K562 (cell line): ENCODE results near the gene PRR9. TPM values are rescaled to one million over a fixed set of nuclear protein-coding genes. Genes with fewer than 3 reads are reported as not detected.

Source experiments
- ATAC-seq: fragments of 200-7000 bp; cut with Tn5 transposase; 3 replicates; pipeline ENCODE4 v1.9.1; 2020; ENCODE audit warnings: moderate library complexity
- BruUV-seq: library from RNA; stranded (reverse); fragments of 400-500 nt; replicated peaks from 2 replicates; lab custom pipeline; 2021; lab: Mats Ljungman, UMichigan
- CTCF ChIA-PET: fragments of 300-600 bp; formaldehyde crosslinking; extraction: SDS; loops from one replicate; lab custom pipeline; 2021; ENCODE audit warnings: low intra/inter-chr PET ratio; lab: Yijun Ruan, JAX
- POLR2A ChIA-PET: fragments of 300-600, 350-650 bp; sonication (Branson Sonifier 250); formaldehyde crosslinking; extraction: SDS; loops from one replicate; lab custom pipeline; 2021; ENCODE audit warnings: antibody characterized with exemption, inconsistent platforms; lab: Yijun Ruan, JAX
- DNase-seq, 4 experiments: peaks; one replicate each; pipeline versions ENCODE4 v3.0.0 to v3.0.0-alpha.2; 2011 to 2018; ENCODE audit warnings: low spot score in 3 of 4, mixed read lengths in 3 of 4; ENCODE audit errors: extremely low read depth in 1 of 4
- FAIRE-seq: peaks from 2 replicates; lab custom pipeline; 2011; peaks lifted over from hg19 to GRCh38; lab: Jason Lieb, UNC
- H2AFZ ChIP-seq: 2 replicates; pipeline ENCODE4 v1.6.0; 2011; ENCODE audit warnings: low read depth, low read length, control low read depth, inconsistent platforms
- H3K27ac ChIP-seq: fragments of 200-600 bp; 3 replicates; pipeline ENCODE4 v1.8.0; 2011; ENCODE audit warnings: low read depth, mild to moderate bottlenecking, control low read depth, inconsistent platforms, low read length, moderate library complexity, mixed read lengths; ENCODE audit errors: extremely low read depth
- H3K27me3 ChIP-seq, 2 experiments: fragments of 300-600 bp in 1 of 2; 2 replicates in 1 of 2; 3 replicates in 1 of 2; pipeline versions ENCODE4 v1.6.0 to v1.8.0; 2011; ENCODE audit warnings: inconsistent platforms in 2 of 2, low read length in 2 of 2, mild to moderate bottlenecking in 1 of 2, mixed read lengths in 1 of 2, moderate library complexity in 1 of 2; ENCODE audit not compliant: control insufficient read depth in 2 of 2, insufficient read depth in 2 of 2
- H3K36me3 ChIP-seq: fragments of 300-600 bp; 3 replicates; pipeline ENCODE4 v1.8.0; 2011; ENCODE audit warnings: mild to moderate bottlenecking, low read length, inconsistent platforms; ENCODE audit not compliant: control insufficient read depth, insufficient read depth
- H3K4me1 ChIP-seq, 2 experiments: fragments of 200-600 bp in 1 of 2; replicated peaks in 1 of 2; 2 replicates in 1 of 2; 3 replicates in 1 of 2; pipeline versions ENCODE4 v1.5.1 to v1.8.0; 2011; ENCODE audit warnings: inconsistent platforms in 2 of 2, low read length in 2 of 2, mild to moderate bottlenecking in 1 of 2, mixed read lengths in 1 of 2, moderate library complexity in 1 of 2; ENCODE audit not compliant: control insufficient read depth in 2 of 2, insufficient read depth in 2 of 2
- H3K4me2 ChIP-seq: 2 replicates; pipeline ENCODE4 v1.6.1; 2011; ENCODE audit warnings: low read length, control low read depth, inconsistent platforms, mixed read lengths; ENCODE audit not compliant: insufficient read depth
- H3K4me3 ChIP-seq: fragments of 200-600 bp; sonication (generic), shearing (Covaris generic); 2 replicates; pipeline ENCODE4 v1.5.1; 2016; ENCODE audit warnings: control low read depth, inconsistent platforms
- H3K79me2 ChIP-seq: fragments of 200-600 bp; 3 replicates; pipeline ENCODE4 v1.8.0; 2011; ENCODE audit warnings: low read length, inconsistent platforms; ENCODE audit not compliant: control insufficient read depth, insufficient read depth
- H3K9ac ChIP-seq, 2 experiments: 2 replicates each; pipeline versions ENCODE4 v1.6.0 to v1.6.1; 2011; ENCODE audit warnings: low read depth in 2 of 2, low read length in 2 of 2, control low read depth in 1 of 2, inconsistent platforms in 1 of 2, mild to moderate bottlenecking in 1 of 2, mixed read lengths in 1 of 2; ENCODE audit not compliant: insufficient read depth in 1 of 2
- H3K9me1 ChIP-seq: one replicate; pipeline ENCODE4 v1.6.0; 2011; ENCODE audit warnings: inconsistent platforms, mild to moderate bottlenecking, low read length, moderate library complexity; ENCODE audit not compliant: control insufficient read depth, insufficient read depth
- H3K9me3 ChIP-seq: replicated peaks from 2 replicates; pipeline ENCODE4 v1.5.1; 2011; ENCODE audit warnings: low read depth, low read length, inconsistent platforms; ENCODE audit not compliant: control insufficient read depth, insufficient read depth
- H4K20me1 ChIP-seq: replicated peaks from 2 replicates; pipeline ENCODE4 v1.6.1; 2011; ENCODE audit warnings: low read length, inconsistent platforms, mixed read lengths; ENCODE audit not compliant: control insufficient read depth, insufficient read depth
- AFF4 ChIP-seq: sonication (generic); formaldehyde crosslinking; IDR thresholded peaks from 2 replicates; pipeline ENCODE4 v1.8.0; 2023; ENCODE audit warnings: mild to moderate bottlenecking, missing genetic modification reagents
- CREB3L1 ChIP-seq: fragments of 450-650 bp; IDR thresholded peaks from 2 replicates; pipeline ENCODE4 v1.6.1; 2014; ENCODE audit warnings: low read depth, mild to moderate bottlenecking, moderate library complexity, borderline replicate concordance
- FOXP1 ChIP-seq: sonication (generic); formaldehyde crosslinking; IDR thresholded peaks from 2 replicates; pipeline ENCODE4 v1.8.0; 2022; ENCODE audit warnings: mild to moderate bottlenecking, missing genetic modification reagents
- RERE ChIP-seq: sonication (generic); formaldehyde crosslinking; IDR thresholded peaks from 2 replicates; pipeline ENCODE4 v1.8.0; 2023; ENCODE audit warnings: missing genetic modification reagents, mild to moderate bottlenecking, borderline replicate concordance
- SNIP1 ChIP-seq: fragments of 450-650 bp; IDR thresholded peaks from 2 replicates; pipeline ENCODE4 v1.7.1; 2017; ENCODE audit warnings: low read depth, mild to moderate bottlenecking
- STAT5B ChIP-seq: fragments of 250-450 bp; sonication (Bioruptor Pico); IDR thresholded peaks from 2 replicates; pipeline ENCODE4 v1.8.0; 2021; ENCODE audit warnings: mild to moderate bottlenecking, inconsistent platforms
- ZSCAN32 ChIP-seq: fragments of 450-650 bp; formaldehyde crosslinking; IDR thresholded peaks from 2 replicates; pipeline ENCODE4 v1.4.0; 2020; ENCODE audit warnings: mild to moderate bottlenecking, moderate library complexity
- WGBS: fragments of 100-300 bp; shearing (Covaris generic); methylation state at CpG from one replicate; pipeline ENCODE4 v1.1.6; 2016; ENCODE audit warnings: low coverage, mixed read lengths; ENCODE audit not compliant: insufficient coverage; ENCODE audit errors: missing lambda C conversion rate; 5-methylcytosine and 5-hydroxymethylcytosine counted together
- in situ Hi-C: fragments of 300-500 bp; cut with MboI; formaldehyde crosslinking; loops from 4 replicates; pipeline ENCODE4 v1.15.0; 2018; ENCODE audit warnings: inconsistent platforms, mixed read lengths
- intact Hi-C: fragments of 100-400 bp; cut with micrococcal nuclease; formaldehyde crosslinking; loops from 2 replicates; pipeline ENCODE4 v1.14.2; 2022
- polyA plus RNA-seq, 8 experiments: library from polyadenylated mRNA; depleted of rRNA in 4 of 8; stranded (reverse) in 5 of 8; unstranded in 3 of 8; fragments of >200 nt; fragmentation: Nextera tagmentation in 2 of 8; fragmentation: Illumina TruSeq in 1 of 8; extraction: Ambion mirVana in 2 of 8; extraction: Trizol in 1 of 8; gene quantifications; 2 replicates each; pipeline versions ENCODE4 v1.2.1 to v1.2.3, GENCODE V29; 2011 to 2014; ENCODE audit warnings: inconsistent platforms in 1 of 8, missing spikeins in 1 of 8
- total RNA-seq, 7 experiments: library from RNA; depleted of rRNA in 6 of 7; stranded (reverse); fragments of >200 nt in 6 of 7; fragmentation: Illumina TruSeq in 2 of 7; extraction: Trizol in 2 of 7; gene quantifications; 2 replicates each; pipeline versions ENCODE4 v1.2.1 to v1.2.3, GENCODE V29; 2011 to 2021; ENCODE audit warnings: low replicate concordance in 1 of 7

The PRR9 gene
- total and polyA plus RNA-seq, 9 of the 15 experiments (the other 6 are each of a cell fraction or from before 2014, with no cell fraction given), result 0.14 to 1.4 (median 0.24) TPM; not detected in 1

- no peak for TF ChIP-seq CREB3L1
- no peak for TF ChIP-seq ZSCAN32
These were observed 44.1 kb downstream of the PRR9 start (continued) for GRCh38 chr1:153261281-153262069.

- Histone ChIP-seq H3K4me3 (no peak overlapping the region), H3K27ac (no peak overlapping the region), H3K36me3 (no peaks in the 10 kb centered on the region), H3K27me3 (peaks cover 35 to 49% of the 10 kb centered on the region in 2 experiments), H2AFZ (no peak overlapping the region), H3K4me1 (peaks cover 0 to 8% of the 10 kb centered on the region in 2 experiments; a peak in 2 of 5 replicates), H3K9me3 (no peaks in the 10 kb centered on the region), H3K9me1 (no peaks in the 10 kb centered on the region), H3K79me2 (no peaks in the 10 kb centered on the region), H4K20me1 (no peaks in the 10 kb centered on the region; the same call in 1 of the 2 replicates), H3K9ac (no peak overlapping the region), H3K4me2 (no peak overlapping the region)
- no peak for DNase-seq
- BruUV-seq, result no TSS peak
- intact Hi-C loops, result no loop called here
- FAIRE-seq, result no peak
- ATAC-seq, result no peak
- in situ Hi-C loops, result no loop called here
- POLR2A ChIA-PET, result interaction anchor here (0.9 to 1.6 kb wide), 3 partner anchors 23 to 332 kb away, joined by 3 read pairs; no protein-coding TSS in a partner anchor
- CTCF ChIA-PET, result no interaction called here
- 4% methylated on average over 6 of the region's 6 CpGs for WGBS
- TF ChIP-seq AFF4 (CRISPR knock-in tag) (no peak), FOXP1 (CRISPR knock-in tag) (no peak), SNIP1 (no peak), RERE (CRISPR knock-in tag) (no peak), STAT5B (CRISPR knock-in tag) (no peak)
These were observed 44.6 kb downstream of the PRR9 start for GRCh38 chr1:153262070-153262366.
